GM23338 (cell line): ENCODE measurements around the gene FYN. TPM values are rescaled to one million over a fixed set of nuclear protein-coding genes. Genes with fewer than 3 reads are reported as not detected.

Experiments used
- ATAC-seq: fragments of 200-7000 bp; cut with Tn5 transposase; 3 replicates; pipeline ENCODE4 v1.9.1; 2020
- DNase-seq: peaks from one replicate; pipeline ENCODE4 v3.0.0-alpha.2; 2015; ENCODE audit warnings: low spot score
- H2AFZ ChIP-seq: fragments of 200-600 bp; sonication (generic); 2 replicates; pipeline ENCODE4 v1.8.0; 2016; ENCODE audit warnings: antibody characterized with exemption, mild to moderate bottlenecking, moderate library complexity
- H3F3A ChIP-seq: fragments of 200-600 bp; sonication (generic); replicated peaks from 2 replicates; pipeline ENCODE4 v1.8.0; 2017; ENCODE audit warnings: antibody characterized with exemption, mixed run types, low read depth
- H3K27ac ChIP-seq: fragments of 200-600 bp; sonication (generic); 2 replicates; pipeline ENCODE4 v1.6.1; 2016; ENCODE audit warnings: low read depth
- H3K27me3 ChIP-seq: fragments of 200-600 bp; sonication (generic); 2 replicates; pipeline ENCODE4 v1.8.0; 2016; ENCODE audit warnings: mild to moderate bottlenecking, mixed run types, moderate library complexity; ENCODE audit not compliant: insufficient read depth
- H3K36me3 ChIP-seq: fragments of 200-600 bp; sonication (generic); 2 replicates; pipeline ENCODE4 v1.8.0; 2016; ENCODE audit warnings: mild to moderate bottlenecking; ENCODE audit not compliant: insufficient read depth
- H3K4me1 ChIP-seq: fragments of 200-600 bp; sonication (generic); 2 replicates; pipeline ENCODE4 v1.8.0; 2016; ENCODE audit warnings: mild to moderate bottlenecking, moderate library complexity; ENCODE audit not compliant: insufficient read depth
- H3K4me2 ChIP-seq: fragments of 200-600 bp; sonication (generic); 2 replicates; pipeline ENCODE4 v1.7.1; 2017; ENCODE audit warnings: mixed run types
- H3K4me3 ChIP-seq: fragments of 200-600 bp; sonication (generic); 2 replicates; pipeline ENCODE4 v1.6.1; 2016; ENCODE audit warnings: mixed run types
- H3K79me2 ChIP-seq: fragments of 200-600 bp; sonication (generic); replicated peaks from 2 replicates; pipeline ENCODE4 v1.8.0; 2017; ENCODE audit warnings: mild to moderate bottlenecking; ENCODE audit not compliant: insufficient read depth
- H3K9me2 ChIP-seq: fragments of 200-600 bp; sonication (generic); 2 replicates; pipeline ENCODE4 v1.8.0; 2017; ENCODE audit not compliant: insufficient read depth
- H4K20me1 ChIP-seq: fragments of 200-600 bp; sonication (generic); replicated peaks from 2 replicates; pipeline ENCODE4 v1.8.0; 2017; ENCODE audit warnings: mild to moderate bottlenecking; ENCODE audit not compliant: insufficient read depth
- H3K27ac Mint-ChIP-seq: 2 replicates; pipeline ENCODE4 v1.8.0; 2020; ENCODE audit warnings: inconsistent platforms, mild to moderate bottlenecking, moderate library complexity, mixed read lengths
- H3K27me3 Mint-ChIP-seq: 3 replicates; pipeline ENCODE4 v1.8.0; 2022; ENCODE audit warnings: low read depth, mild to moderate bottlenecking, moderate library complexity, mixed read lengths, inconsistent platforms; ENCODE audit not compliant: insufficient read depth, poor library complexity
- H3K36me3 Mint-ChIP-seq: 3 replicates; pipeline ENCODE4 v1.8.0; 2021; ENCODE audit warnings: low read depth, mild to moderate bottlenecking, inconsistent platforms, moderate library complexity, mixed read lengths
- H3K4me1 Mint-ChIP-seq: 3 replicates; pipeline ENCODE4 v1.8.0; 2020; ENCODE audit warnings: mild to moderate bottlenecking, inconsistent platforms, mixed read lengths
- H3K4me3 Mint-ChIP-seq: 3 replicates; pipeline ENCODE4 v1.8.0; 2021; ENCODE audit warnings: moderate library complexity, mild to moderate bottlenecking, inconsistent platforms, mixed read lengths
- H3K9me3 Mint-ChIP-seq: 3 replicates; pipeline ENCODE4 v1.8.0; 2020; ENCODE audit warnings: moderate library complexity, mild to moderate bottlenecking, inconsistent platforms, mixed read lengths
- CREB1 ChIP-seq: fragments of 250-450 bp; sonication (Bioruptor Pico); IDR thresholded peaks from 2 replicates; pipeline ENCODE4 v1.5.0; 2020; ENCODE audit warnings: low read depth, mild to moderate bottlenecking, moderate library complexity
- ETS1 ChIP-seq: IDR thresholded peaks from 2 replicates; pipeline ENCODE4 v1.6.1; 2016; ENCODE audit warnings: antibody characterized with exemption
- EZH2 ChIP-seq: fragments of 200-600 bp; sonication (generic); IDR thresholded peaks from one replicate; pipeline ENCODE4 v1.8.0; 2017; ENCODE audit warnings: antibody characterized with exemption, mild to moderate bottlenecking, low read depth; ENCODE audit not compliant: unreplicated experiment
- EZH2phosphoT487 ChIP-seq: fragments of 200-600 bp; sonication (generic); IDR thresholded peaks from one replicate; pipeline ENCODE4 v1.8.1; 2018; ENCODE audit warnings: antibody characterized with exemption; ENCODE audit not compliant: unreplicated experiment
- JUNB ChIP-seq: IDR thresholded peaks from one replicate; pipeline ENCODE4 v1.6.1; 2016; ENCODE audit warnings: antibody characterized with exemption; ENCODE audit not compliant: unreplicated experiment
- NANOG ChIP-seq: IDR thresholded peaks from 2 replicates; pipeline ENCODE4 v1.6.1; 2016; ENCODE audit warnings: antibody characterized with exemption, borderline replicate concordance
- POLR2AphosphoS5 ChIP-seq: IDR thresholded peaks from 2 replicates; pipeline ENCODE4 v1.6.1; 2016; ENCODE audit warnings: antibody characterized with exemption, low read depth
- REST ChIP-seq: IDR thresholded peaks from one replicate; pipeline ENCODE4 v1.6.1; 2018; ENCODE audit warnings: antibody characterized with exemption; ENCODE audit not compliant: unreplicated experiment
- STAT1 ChIP-seq: IDR thresholded peaks from one replicate; pipeline ENCODE4 v1.6.1; 2016; ENCODE audit warnings: antibody characterized with exemption; ENCODE audit not compliant: unreplicated experiment
- ZNF114 ChIP-seq: fragments of 250-450 bp; sonication (Bioruptor Pico); IDR thresholded peaks from 2 replicates; pipeline ENCODE4 v1.5.0; 2020; ENCODE audit warnings: mild to moderate bottlenecking, moderate library complexity
- ZNF331 ChIP-seq: fragments of 250-450 bp; sonication (Bioruptor Pico); IDR thresholded peaks from 2 replicates; pipeline ENCODE4 v1.5.0; 2020; ENCODE audit warnings: low read depth, mild to moderate bottlenecking, moderate library complexity
- ZNF462 ChIP-seq: fragments of 250-450 bp; sonication (Bioruptor Pico); IDR thresholded peaks from 2 replicates; pipeline ENCODE4 v1.5.0; 2020; ENCODE audit warnings: mild to moderate bottlenecking, moderate library complexity
- polyA plus RNA-seq: library from polyadenylated mRNA; unstranded; fragments of >200 nt; fragmentation: Nextera tagmentation; extraction: Ambion mirVana; gene quantifications from 2 replicates; pipeline ENCODE4 v1.2.1, GENCODE V29; 2016
- total RNA-seq: library from RNA; depleted of rRNA; stranded (reverse); fragments of >200 nt; shearing (Covaris generic); gene quantifications from 2 replicates; pipeline ENCODE4 v1.2.3, GENCODE V29; 2014
- TF ChIP-seq, protein P1 (sequence below), 2 experiments: fragments of 200-600 bp in 1 of 2; sonication (generic) in 1 of 2; conservative IDR thresholded peaks; 2 replicates each; pipeline versions ENCODE4 v1.5.1 to v1.6.1; 2016 to 2017; ENCODE audit warnings: antibody characterized with exemption in 2 of 2, low read depth in 2 of 2, mild to moderate bottlenecking in 2 of 2, moderate library complexity in 1 of 2

Gene FYN
- total and polyA plus RNA-seq, 2 experiments from 2014 or later: 46.8 to 143 TPM

DNA sequence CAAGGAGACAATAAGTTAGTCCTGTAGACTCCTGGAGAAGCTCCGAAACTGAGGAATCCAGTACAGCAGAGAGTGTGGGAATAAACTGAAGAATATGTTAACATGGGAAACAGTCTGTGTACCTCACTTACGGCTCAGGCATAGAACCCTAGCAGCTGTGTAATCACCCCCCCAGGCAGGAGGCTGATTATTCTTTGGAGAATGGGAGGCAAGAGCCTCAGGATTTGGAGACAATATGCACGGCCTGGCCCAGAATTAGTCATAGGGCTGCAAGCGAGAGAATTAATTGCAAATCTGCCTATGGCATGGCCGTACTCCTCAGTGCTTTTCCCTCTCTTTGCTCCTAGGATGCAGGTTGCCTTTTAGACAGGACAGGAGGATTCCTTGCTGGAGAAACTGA is 27.5 kb upstream of the FYN start:
- Histone ChIP-seq H2AFZ (peak overlapping the region; percentile 59), H3K27ac (no peak overlapping the region), H3K4me2 (no peak overlapping the region), H4K20me1 (no peaks in the 10 kb centered on the region), H3K79me2 (no peaks in the 10 kb centered on the region), H3K4me1 (no peaks in the 10 kb centered on the region), H3K4me3 (no peak overlapping the region), H3F3A (no peaks in the 10 kb centered on the region), H3K36me3 (no peaks in the 10 kb centered on the region), H3K9me2 (no peaks in the 10 kb centered on the region; the same call in 1 of the 2 replicates), H3K27me3 (no peaks in the 10 kb centered on the region)
- Mint-ChIP-seq H3K9me3 (no peaks in the 10 kb centered on the region), H3K36me3 (no peaks in the 10 kb centered on the region), H3K27me3 (peaks cover 2% of the 10 kb centered on the region), H3K27ac (no peak overlapping the region), H3K4me3 (no peak overlapping the region), H3K4me1 (no peaks in the 10 kb centered on the region; the same call in 2 of the 3 replicates)
- TF ChIP-seq ZNF331 (CRISPR knock-in tag) (no peak), ZNF114 (CRISPR knock-in tag) (no peak), CREB1 (CRISPR knock-in tag) (no peak), ETS1 (no peak), NANOG (no peak), STAT1 (no peak), EZH2phosphoT487 (no peak), EZH2 (no peak), REST (no peak), JUNB (no peak), ZNF462 (CRISPR knock-in tag) (no peak), POLR2AphosphoS5 (no peak)
- TF ChIP-seq, protein P1, sequence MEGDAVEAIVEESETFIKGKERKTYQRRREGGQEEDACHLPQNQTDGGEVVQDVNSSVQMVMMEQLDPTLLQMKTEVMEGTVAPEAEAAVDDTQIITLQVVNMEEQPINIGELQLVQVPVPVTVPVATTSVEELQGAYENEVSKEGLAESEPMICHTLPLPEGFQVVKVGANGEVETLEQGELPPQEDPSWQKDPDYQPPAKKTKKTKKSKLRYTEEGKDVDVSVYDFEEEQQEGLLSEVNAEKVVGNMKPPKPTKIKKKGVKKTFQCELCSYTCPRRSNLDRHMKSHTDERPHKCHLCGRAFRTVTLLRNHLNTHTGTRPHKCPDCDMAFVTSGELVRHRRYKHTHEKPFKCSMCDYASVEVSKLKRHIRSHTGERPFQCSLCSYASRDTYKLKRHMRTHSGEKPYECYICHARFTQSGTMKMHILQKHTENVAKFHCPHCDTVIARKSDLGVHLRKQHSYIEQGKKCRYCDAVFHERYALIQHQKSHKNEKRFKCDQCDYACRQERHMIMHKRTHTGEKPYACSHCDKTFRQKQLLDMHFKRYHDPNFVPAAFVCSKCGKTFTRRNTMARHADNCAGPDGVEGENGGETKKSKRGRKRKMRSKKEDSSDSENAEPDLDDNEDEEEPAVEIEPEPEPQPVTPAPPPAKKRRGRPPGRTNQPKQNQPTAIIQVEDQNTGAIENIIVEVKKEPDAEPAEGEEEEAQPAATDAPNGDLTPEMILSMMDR (conservative IDR thresholded peaks at IDR 0.05; ENCODE audit: low read depth in 2 of 2): no peak
- ATAC-seq (no peak), DNase-seq (no peak)
